Breast epithelium (tissue), 4 donors: ENCODE results near the gene CCND3. TPM values are rescaled to one million over a fixed set of nuclear protein-coding genes. Genes with fewer than 3 reads are reported as not detected.

Experiments used
- DNase-seq, 2 donors: peaks; one replicate each; pipeline ENCODE4 v3.0.0-alpha.2; 2019; ENCODE audit warnings: low spot score in 2 of 2
- H3K27ac ChIP-seq, 2 donors: fragments of 200-600 bp; sonication (generic) in 1 of 2; one replicate each; pipeline ENCODE4 v1.5.1; 2016 to 2019; ENCODE audit warnings: mild to moderate bottlenecking in 1 of 2
- H3K27me3 ChIP-seq, 2 donors: fragments of 200-600 bp; sonication (generic) in 1 of 2; one replicate each; pipeline versions ENCODE4 v1.5.1 to v1.6.0; 2017 to 2019; ENCODE audit warnings: control low read depth in 1 of 2, mild to moderate bottlenecking in 1 of 2
- H3K36me3 ChIP-seq: fragments of 200-600 bp; one replicate; pipeline ENCODE4 v1.5.1; 2019
- H3K4me1 ChIP-seq, 2 donors: fragments of 200-600 bp; sonication (generic); one replicate each; pipeline ENCODE4 v1.5.1; 2016 to 2019; ENCODE audit warnings: control low read depth in 1 of 2
- H3K4me3 ChIP-seq, 3 donors: fragments of 200-600 bp; sonication (generic); 1 replicate in 2 of 3; 2 replicates in 1 of 3; pipeline ENCODE4 v1.5.1; 2016 to 2019; ENCODE audit warnings: mild to moderate bottlenecking in 3 of 3, moderate library complexity in 2 of 3
- H3K9me3 ChIP-seq, 2 donors: fragments of 200-600 bp; sonication (generic) in 1 of 2; one replicate each; pipeline ENCODE4 v1.5.1; 2016 to 2019; ENCODE audit warnings: control low read depth in 1 of 2
- POLR2A ChIP-seq: fragments of 450-650 bp; IDR thresholded peaks from one replicate; pipeline ENCODE4 v1.6.1; 2016; ENCODE audit warnings: antibody characterized with exemption, mild to moderate bottlenecking, moderate library complexity
- POLR2AphosphoS5 ChIP-seq, 3 donors: sonication (generic); formaldehyde crosslinking; IDR thresholded peaks; one replicate each; pipeline ENCODE4 v1.6.1; 2017; ENCODE audit warnings: antibody characterized with exemption in 3 of 3
- intact Hi-C: fragments of 100-400 bp; cut with DNase I; formaldehyde crosslinking; loops from one replicate; pipeline ENCODE4 v1.15.1; 2023; ENCODE audit warnings: low total_unique reads
- total RNA-seq, 3 donors: library from RNA; depleted of rRNA; stranded (reverse); fragments of >200 nt; gene quantifications; one replicate each; pipeline ENCODE4 v1.1.0, GENCODE V29; 2016
- TF ChIP-seq, protein P1 (sequence below), 3 donors: fragments of 450-650 bp; IDR thresholded peaks; one replicate each; pipeline ENCODE4 v1.5.1; 2016 to 2017; ENCODE audit warnings: antibody characterized with exemption in 3 of 3, mild to moderate bottlenecking in 3 of 3, moderate library complexity in 3 of 3

Gene CCND3
- total RNA-seq, 3 donors from 2014 or later, result 115 to 297 (median 148) TPM

DNA sequence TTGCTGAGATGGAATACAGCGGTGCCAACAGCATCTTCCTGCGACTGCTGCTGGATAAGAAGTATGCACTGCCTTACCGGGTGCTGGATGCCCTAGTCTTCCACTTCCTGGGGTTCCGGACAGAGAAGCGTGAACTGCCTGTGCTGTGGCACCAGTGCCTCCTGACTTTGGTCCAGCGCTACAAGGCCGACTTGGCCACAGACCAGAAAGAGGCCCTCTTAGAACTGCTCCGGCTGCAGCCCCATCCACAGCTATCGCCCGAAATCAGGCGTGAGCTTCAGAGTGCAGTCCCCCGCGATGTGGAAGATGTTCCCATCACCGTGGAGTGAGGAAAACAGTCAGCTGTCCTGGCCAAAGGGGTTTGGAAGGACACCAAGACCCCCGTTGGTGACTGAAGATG lies 9.2 kb downstream of the CCND3 start:
- intact Hi-C loops, result loop anchor here (10.0 kb wide), 2 partner anchors 148 to 1052 kb away; partner anchors contain the start of genes PPP2R5D, PRICKLE4 and TOMM6
- Histone ChIP-seq H3K36me3 (peaks cover 9% of the 10 kb centered on the region), H3K4me3 (no peak overlapping the region), H3K4me1 (no peaks in the 10 kb centered on the region), H3K9me3 (no peaks in the 10 kb centered on the region), H3K27me3 (no peaks in the 10 kb centered on the region), H3K27ac (no peak overlapping the region)
- TF ChIP-seq, protein P1, sequence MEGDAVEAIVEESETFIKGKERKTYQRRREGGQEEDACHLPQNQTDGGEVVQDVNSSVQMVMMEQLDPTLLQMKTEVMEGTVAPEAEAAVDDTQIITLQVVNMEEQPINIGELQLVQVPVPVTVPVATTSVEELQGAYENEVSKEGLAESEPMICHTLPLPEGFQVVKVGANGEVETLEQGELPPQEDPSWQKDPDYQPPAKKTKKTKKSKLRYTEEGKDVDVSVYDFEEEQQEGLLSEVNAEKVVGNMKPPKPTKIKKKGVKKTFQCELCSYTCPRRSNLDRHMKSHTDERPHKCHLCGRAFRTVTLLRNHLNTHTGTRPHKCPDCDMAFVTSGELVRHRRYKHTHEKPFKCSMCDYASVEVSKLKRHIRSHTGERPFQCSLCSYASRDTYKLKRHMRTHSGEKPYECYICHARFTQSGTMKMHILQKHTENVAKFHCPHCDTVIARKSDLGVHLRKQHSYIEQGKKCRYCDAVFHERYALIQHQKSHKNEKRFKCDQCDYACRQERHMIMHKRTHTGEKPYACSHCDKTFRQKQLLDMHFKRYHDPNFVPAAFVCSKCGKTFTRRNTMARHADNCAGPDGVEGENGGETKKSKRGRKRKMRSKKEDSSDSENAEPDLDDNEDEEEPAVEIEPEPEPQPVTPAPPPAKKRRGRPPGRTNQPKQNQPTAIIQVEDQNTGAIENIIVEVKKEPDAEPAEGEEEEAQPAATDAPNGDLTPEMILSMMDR (IDR thresholded peaks at IDR 0.05), result no peak
- DNase-seq, result no peak

DNA sequence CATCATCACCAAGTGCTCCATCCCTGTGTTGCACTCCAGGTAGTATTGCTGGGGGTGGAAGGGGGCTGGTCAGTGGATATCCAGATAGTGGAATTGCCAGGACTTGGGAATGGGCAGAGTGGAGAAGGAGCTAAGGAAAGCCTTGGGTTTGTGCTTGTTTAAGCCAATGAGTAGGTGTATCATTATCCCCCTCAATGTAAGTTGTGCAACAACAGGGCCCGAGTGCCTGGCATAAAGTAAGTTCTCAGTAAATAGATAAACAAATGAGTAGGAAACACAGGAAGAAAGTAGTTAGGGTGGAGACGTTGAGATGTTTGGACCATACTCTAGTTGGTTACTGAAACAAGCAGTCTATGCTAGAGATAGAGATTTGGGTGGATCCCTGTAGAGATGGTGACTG lies 9.8 kb downstream of the CCND3 start:
- H3K4me1 ChIP-seq, result no peaks in the 10 kb centered on the region
- H3K27me3 ChIP-seq, result no peaks in the 10 kb centered on the region
- no peaks in the 10 kb centered on the region for H3K9me3 ChIP-seq
- TF ChIP-seq, protein P1 (IDR thresholded peaks at IDR 0.05), result no peak
- TF ChIP-seq POLR2AphosphoS5 (IDR thresholded peaks at IDR 0.05), result no peak
- no peak for TF ChIP-seq POLR2A
- no peak for DNase-seq
- intact Hi-C loops, result loop anchor here (10.0 kb wide), 2 partner anchors 147 to 1053 kb away; partner anchors contain the start of genes PPP2R5D, PRICKLE4 and TOMM6
- H3K36me3 ChIP-seq, result peaks cover 9% of the 10 kb centered on the region
- H3K4me3 ChIP-seq, result no peak overlapping the region
- no peak overlapping the region for H3K27ac ChIP-seq

DNA sequence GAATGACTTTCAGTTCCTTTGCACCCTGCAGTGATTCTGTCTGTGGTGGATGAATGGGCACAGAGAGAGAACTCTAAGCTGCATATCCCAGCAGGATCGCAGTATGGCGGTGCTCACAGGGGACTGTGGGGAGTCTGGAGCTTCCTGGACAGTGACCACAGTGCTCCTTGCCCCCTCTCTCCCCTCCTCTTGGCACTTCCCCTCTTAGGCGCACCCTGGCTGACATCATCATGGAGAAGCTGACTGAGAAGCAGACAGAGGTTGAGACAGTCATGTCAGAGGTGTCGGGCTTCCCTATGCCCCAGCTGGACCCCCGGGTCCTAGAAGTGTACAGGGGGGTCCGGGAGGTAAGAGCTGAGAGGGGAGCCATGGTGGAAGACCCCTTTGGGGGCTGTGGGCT lies 11.7 kb downstream of the CCND3 start:
- no peak for DNase-seq
- TF ChIP-seq POLR2AphosphoS5 (IDR thresholded peaks at IDR 0.05) (no peak), POLR2A (no peak)
- TF ChIP-seq, protein P1 (IDR thresholded peaks at IDR 0.05), result no peak
- intact Hi-C loops, result loop anchor here (10.0 kb wide), 3 partner anchors 115 to 1055 kb away; partner anchors contain the start of genes PPP2R5D, PRICKLE4 and TOMM6
- Histone ChIP-seq H3K27ac (no peak overlapping the region), H3K9me3 (no peaks in the 10 kb centered on the region), H3K36me3 (peaks cover 4% of the 10 kb centered on the region), H3K27me3 (no peaks in the 10 kb centered on the region), H3K4me1 (no peaks in the 10 kb centered on the region), H3K4me3 (no peak overlapping the region)

DNA sequence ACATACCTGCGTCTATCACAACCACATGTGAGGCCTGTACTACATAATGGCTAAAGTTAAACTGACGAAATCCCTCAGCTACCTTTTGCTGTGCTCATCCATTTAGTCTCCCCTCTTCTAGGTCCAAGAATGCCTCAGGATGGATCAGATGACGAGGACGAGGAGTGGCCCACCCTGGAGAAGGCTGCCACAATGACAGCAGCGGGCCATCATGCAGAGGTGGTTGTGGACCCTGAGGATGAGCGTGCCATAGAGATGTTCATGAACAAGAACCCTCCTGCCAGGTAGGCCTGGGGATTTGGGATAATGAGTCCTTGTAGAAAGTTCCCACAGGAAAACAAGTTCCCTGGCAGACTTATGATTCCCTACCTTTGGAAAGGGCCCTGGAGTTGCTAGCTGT lies 14.4 kb downstream of the CCND3 start:
- H3K4me3 ChIP-seq, result no peak overlapping the region
- TF ChIP-seq POLR2A, result no peak
- TF ChIP-seq POLR2AphosphoS5 (IDR thresholded peaks at IDR 0.05), result no peak
- TF ChIP-seq, protein P1 (IDR thresholded peaks at IDR 0.05), result no peak
- no peak overlapping the region for H3K27ac ChIP-seq
- intact Hi-C loops, result loop anchor here (10.0 kb wide), 1 partner anchor 118 kb away; no protein-coding TSS in a partner anchor
- H3K4me1 ChIP-seq, result peaks cover 0 to 6% of the 10 kb centered on the region in 2 donors
- DNase-seq, result no peak
- no peaks in the 10 kb centered on the region for H3K27me3 ChIP-seq
- H3K36me3 ChIP-seq, result peaks cover 4% of the 10 kb centered on the region
- H3K9me3 ChIP-seq, result no peaks in the 10 kb centered on the region

DNA sequence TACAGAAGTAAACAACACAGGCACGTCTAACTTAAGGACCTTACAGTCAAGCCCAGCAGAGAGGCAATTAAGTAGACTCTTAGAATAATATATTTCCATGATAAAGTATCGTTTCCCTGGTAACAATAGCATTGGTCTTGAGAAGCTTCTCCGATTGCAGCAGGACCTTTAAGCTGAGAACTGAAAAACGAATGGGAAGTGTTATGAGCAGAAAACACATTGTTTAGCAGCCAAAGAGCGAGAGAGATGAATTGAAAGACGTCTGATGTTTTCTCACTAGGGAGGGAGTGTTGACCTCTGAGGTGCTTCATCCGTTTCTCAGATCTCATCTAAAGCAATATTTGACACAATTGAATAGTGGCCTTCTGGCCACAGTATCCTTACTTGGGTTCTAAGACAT lies 19.5 kb downstream of the CCND3 start:
- no peak for DNase-seq
- H3K27ac ChIP-seq, result no peak overlapping the region
- no peaks in the 10 kb centered on the region for H3K9me3 ChIP-seq
- no peaks in the 10 kb centered on the region for H3K36me3 ChIP-seq
- intact Hi-C loops, result loop anchor here (5.0 to 10.0 kb wide), 2 partner anchors 123 to 375 kb away; partner anchors contain the start of gene FOXP4
- H3K4me1 ChIP-seq, result peaks cover 6 to 11% of the 10 kb centered on the region in 2 donors
- TF ChIP-seq POLR2A, result no peak
- TF ChIP-seq POLR2AphosphoS5 (IDR thresholded peaks at IDR 0.05), result no peak
- no peaks in the 10 kb centered on the region for H3K27me3 ChIP-seq
- peak overlapping the region; percentile 75 to 88 (median 86) for H3K4me3 ChIP-seq

- H3K27ac ChIP-seq, result peak overlapping the region; percentile 95 to 99
- peaks cover 6 to 11% of the 10 kb centered on the region in 2 donors for H3K4me1 ChIP-seq
- H3K27me3 ChIP-seq, result no peaks in the 10 kb centered on the region
- TF ChIP-seq, protein P1 (IDR thresholded peaks at IDR 0.05), result no peak
- no peak for TF ChIP-seq POLR2AphosphoS5 (IDR thresholded peaks at IDR 0.05)
- TF ChIP-seq POLR2A, result no peak
- H3K4me3 ChIP-seq, result peak overlapping the region; percentile 75 to 88 (median 86)
- DNase-seq, result no peak
- intact Hi-C loops, result loop anchor here (5.0 to 10.0 kb wide), 2 partner anchors 123 to 374 kb away; partner anchors contain the start of gene FOXP4
- H3K36me3 ChIP-seq, result no peaks in the 10 kb centered on the region
- no peaks in the 10 kb centered on the region for H3K9me3 ChIP-seq
Measured at GRCh38 chr6:41921712-41921998, 20.0 kb downstream of the CCND3 start.
